Cardiac muscle cell (in vitro differentiated cells and primary cell): ENCODE data around the gene PPP3CA. TPM values are rescaled to one million over a fixed set of nuclear protein-coding genes. Genes with fewer than 3 reads are reported as not detected.

Source experiments
- DNase-seq, 2 donors: peaks; one replicate each; pipeline versions ENCODE4 v3.0.0 to v3.0.0-alpha.2; 2010 to 2017; ENCODE audit warnings: low read depth in 1 of 2, low spot score in 1 of 2
- H3K27ac ChIP-seq: fragments of 200-600 bp; sonication (generic); 2 replicates; pipeline ENCODE4 v1.5.1; 2016
- H3K27me3 ChIP-seq: fragments of 200-600 bp; sonication (generic); 2 replicates; pipeline ENCODE4 v1.6.0; 2016; ENCODE audit warnings: control low read depth
- H3K36me3 ChIP-seq: fragments of 200-600 bp; sonication (generic); 2 replicates; pipeline ENCODE4 v1.5.1; 2016; ENCODE audit warnings: control low read depth
- H3K4me1 ChIP-seq: fragments of 200-600 bp; sonication (generic); 2 replicates; pipeline ENCODE4 v1.8.1; 2017; ENCODE audit warnings: low read depth, mild to moderate bottlenecking, mixed run types
- H3K4me3 ChIP-seq: fragments of 200-600 bp; sonication (generic); 2 replicates; pipeline ENCODE4 v1.5.1; 2016; ENCODE audit warnings: mild to moderate bottlenecking
- H3K9me3 ChIP-seq: fragments of 200-600 bp; sonication (generic); 2 replicates; pipeline ENCODE4 v1.5.1; 2017; ENCODE audit warnings: low read depth, mild to moderate bottlenecking, control low read depth
- CTCF ChIP-seq: IDR thresholded peaks from 2 replicates; pipeline ENCODE4 v1.5.1; 2012; ENCODE audit warnings: low read depth, mild to moderate bottlenecking, low read length
- polyA plus RNA-seq: library from polyadenylated mRNA; unstranded; fragments of >200 nt; fragmentation: Nextera tagmentation; extraction: Ambion mirVana; gene quantifications from 2 replicates; pipeline ENCODE4 v1.2.1, GENCODE V29; 2016
- total RNA-seq: library from RNA; depleted of rRNA; stranded (reverse); fragments of >200 nt; gene quantifications from 2 replicates; pipeline ENCODE4 v1.2.3, GENCODE V29; 2016

PPP3CA gene
- total and polyA plus RNA-seq, 2 experiments from 2014 or later, result 8.2 to 21.3 TPM

DNA sequence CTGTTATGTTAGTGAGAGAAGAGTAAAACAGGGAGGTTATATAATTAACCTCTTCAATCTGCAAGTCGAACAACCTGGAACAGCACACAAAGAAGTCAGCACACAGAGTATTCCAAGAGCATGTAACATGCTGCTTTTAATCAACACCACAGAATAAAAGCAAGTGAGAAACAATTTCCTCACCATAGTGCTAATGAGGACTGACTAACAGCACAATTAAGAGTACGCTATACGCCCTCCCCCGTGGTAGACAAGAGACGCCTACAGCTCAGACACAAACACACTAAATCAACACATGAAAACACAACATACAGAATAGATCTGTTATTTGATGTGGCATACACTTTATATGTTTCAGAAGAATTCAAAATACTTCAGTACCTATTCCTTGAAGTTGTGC lies 103.0 kb downstream of the PPP3CA start:
- Histone ChIP-seq H3K4me1 (peaks cover 3% of the 10 kb centered on the region), H3K27ac (no peak overlapping the region), H3K4me3 (no peak overlapping the region), H3K27me3 (no peaks in the 10 kb centered on the region), H3K9me3 (no peaks in the 10 kb centered on the region), H3K36me3 (no peaks in the 10 kb centered on the region)
- no peak for DNase-seq
- no peak for TF ChIP-seq CTCF

DNA sequence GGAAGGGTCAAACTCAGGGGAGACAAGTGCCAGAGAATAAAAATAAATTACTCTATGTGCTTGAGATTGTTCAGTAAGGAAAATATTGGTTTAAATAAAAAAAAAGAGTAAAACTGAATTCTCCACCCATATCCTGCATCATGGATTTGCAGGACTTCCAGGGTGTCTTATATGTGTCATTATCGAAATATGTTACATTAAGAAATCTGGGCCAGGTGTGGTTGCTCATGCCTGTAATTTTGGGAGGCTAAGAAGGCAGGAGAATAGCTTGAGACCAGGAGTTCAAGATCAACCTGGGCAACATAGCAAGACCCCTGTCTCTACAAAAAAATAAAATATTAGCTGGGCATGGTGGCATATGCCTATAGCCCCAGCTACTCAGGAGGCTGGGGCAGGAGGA lies 104.9 kb downstream of the PPP3CA start:
- H3K27ac ChIP-seq, result no peak overlapping the region
- no peaks in the 10 kb centered on the region for H3K36me3 ChIP-seq
- no peak overlapping the region for H3K4me3 ChIP-seq
- no peak for TF ChIP-seq CTCF
- H3K9me3 ChIP-seq, result no peaks in the 10 kb centered on the region
- peaks cover 3% of the 10 kb centered on the region for H3K4me1 ChIP-seq
- no peak for DNase-seq
- H3K27me3 ChIP-seq, result no peaks in the 10 kb centered on the region

DNA sequence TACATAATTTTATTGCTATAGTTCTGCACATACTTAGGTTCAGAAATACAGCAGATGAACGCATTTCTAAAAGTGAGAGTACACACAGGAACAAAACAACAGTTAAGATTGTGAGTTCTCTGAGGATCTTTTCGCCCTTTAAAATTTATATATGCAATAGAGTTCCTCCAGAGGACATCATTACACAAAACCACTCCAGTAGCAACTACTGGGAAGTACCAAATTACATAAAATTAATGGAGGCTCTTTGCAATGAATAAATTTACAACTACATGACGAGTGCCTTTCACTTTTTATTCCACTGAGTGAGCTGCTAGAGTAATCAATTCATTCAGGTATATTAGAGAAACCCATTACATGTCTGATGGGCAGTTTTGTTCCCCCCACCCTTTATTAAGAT lies 107.2 kb downstream of the PPP3CA start:
- Histone ChIP-seq H3K27me3 (no peaks in the 10 kb centered on the region), H3K4me3 (no peak overlapping the region), H3K27ac (no peak overlapping the region), H3K4me1 (peaks cover under 1% of the 10 kb centered on the region), H3K36me3 (no peaks in the 10 kb centered on the region), H3K9me3 (no peaks in the 10 kb centered on the region)
- TF ChIP-seq CTCF, result no peak
- DNase-seq, result no peak

- H3K4me1 ChIP-seq, result no peaks in the 10 kb centered on the region
- no peak overlapping the region for H3K27ac ChIP-seq
- no peak for TF ChIP-seq CTCF
- H3K36me3 ChIP-seq, result no peaks in the 10 kb centered on the region
- H3K4me3 ChIP-seq, result no peak overlapping the region
- no peaks in the 10 kb centered on the region for H3K9me3 ChIP-seq
- no peak for DNase-seq
- no peaks in the 10 kb centered on the region for H3K27me3 ChIP-seq
These were observed 107.7 kb downstream of the PPP3CA start for GRCh38 chr4:101239665-101240064.

GRCh38 chr4:101238706-101239105 lies 108.6 kb downstream of the PPP3CA start:
- Histone ChIP-seq H3K36me3 (no peaks in the 10 kb centered on the region), H3K27ac (no peak overlapping the region), H3K27me3 (no peaks in the 10 kb centered on the region), H3K4me1 (no peaks in the 10 kb centered on the region), H3K9me3 (no peaks in the 10 kb centered on the region), H3K4me3 (no peak overlapping the region)
- no peak for TF ChIP-seq CTCF
- DNase-seq, result peak in 1 of 2 donors; percentile 72

DNA sequence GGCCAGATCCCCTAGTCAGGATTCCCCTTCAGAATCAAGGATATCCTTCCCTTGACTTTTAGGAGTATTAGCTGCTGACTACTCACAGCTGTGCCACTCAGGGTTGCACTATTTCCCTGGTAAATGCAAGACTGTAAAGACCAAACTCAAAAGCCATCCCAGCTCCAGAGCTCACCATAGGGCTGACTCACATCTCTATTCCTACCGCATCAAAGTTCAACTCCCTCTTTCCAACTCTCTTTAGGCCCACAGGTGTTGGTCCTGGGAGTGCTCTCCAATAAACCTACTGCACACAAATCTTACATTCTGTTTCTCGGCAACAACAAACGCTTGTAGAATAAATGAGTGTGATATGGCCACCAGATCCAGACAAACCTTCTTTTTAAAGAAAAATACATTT lies 109.6 kb downstream of the PPP3CA start:
- H3K27me3 ChIP-seq, result no peaks in the 10 kb centered on the region
- no peaks in the 10 kb centered on the region for H3K4me1 ChIP-seq
- TF ChIP-seq CTCF, result no peak
- H3K36me3 ChIP-seq, result no peaks in the 10 kb centered on the region
- DNase-seq, result no peak
- no peak overlapping the region for H3K27ac ChIP-seq
- H3K4me3 ChIP-seq, result no peak overlapping the region
- H3K9me3 ChIP-seq, result no peaks in the 10 kb centered on the region
